ENCODE results near the gene MBLAC1. TPM values are rescaled to one million over a fixed set of nuclear protein-coding genes. Genes with fewer than 3 reads are reported as not detected.

The MBLAC1 gene
- total RNA-seq (2022) (1.2 TPM in 2 replicates), Bru-seq, nascent RNA (percentile 17 among the genes with signal in this experiment), BruChase-seq, experiment 1, labeled RNA remaining after a 6-hour chase (percentile 34 among the genes with signal in this experiment), BruChase-seq, experiment 2, labeled RNA remaining after a 2-hour chase (percentile 43 among the genes with signal in this experiment)
- long read RNA-seq, partial matches to known transcripts: 0 of 1 reads
- long read RNA-seq, other reads (novel, unspliced or antisense): 0 of 1 reads

GRCh38 chr7:100126931-100127865, at the start of gene MBLAC1:
TSS of gene MBLAC1 (plus strand) at chr7:100126967. CDS start at chr7:100127396, 429 bp downstream.
- CTCF ChIA-PET: no interaction called here
- Mint-ChIP-seq H3K27ac (ENCODE audit: unreplicated experiment) (peak within 1 kb of the TSS; percentile 93), H3K27me3 (ENCODE audit: unreplicated experiment) (no peaks in the 10 kb centered on the region), H3K4me3 (ENCODE audit: low read depth, unreplicated experiment) (peak within 1 kb of the TSS; percentile 88), H3K9me3 (ENCODE audit: low read depth, unreplicated experiment) (no peaks in the 10 kb centered on the region), H3K36me3 (ENCODE audit: insufficient read depth, unreplicated experiment) (peaks cover 31% of the 10 kb centered on the region), H3K4me1 (ENCODE audit: low read depth, unreplicated experiment) (peaks cover 13% of the 10 kb centered on the region)
- BruUV-seq (replicated peaks): no TSS peak
- intact Hi-C loops (cut with micrococcal nuclease; ENCODE audit: unreplicated experiment): no loop called here
- no peak for TF ChIP-seq CTCF (IDR thresholded peaks at IDR 0.05; ENCODE audit: unreplicated experiment)
- peak; percentile 83 for DNase-seq

- H3K4me1 Mint-ChIP-seq (ENCODE audit: low read depth, unreplicated experiment): no peaks in the 10 kb centered on the region
- CTCF ChIA-PET: no interaction called here
- peaks cover 88% of the 10 kb centered on the region for H3K36me3 Mint-ChIP-seq (ENCODE audit: insufficient read depth, unreplicated experiment)
- peaks cover 6% of the 10 kb centered on the region for H3K9me3 Mint-ChIP-seq (ENCODE audit: low read depth, unreplicated experiment)
- DNase-seq: no peak
- TF ChIP-seq CTCF (IDR thresholded peaks at IDR 0.05; ENCODE audit: unreplicated experiment): no peak
- no peak overlapping the region for H3K27ac Mint-ChIP-seq (ENCODE audit: unreplicated experiment)
- H3K4me3 Mint-ChIP-seq (ENCODE audit: low read depth, unreplicated experiment): no peak overlapping the region
- BruUV-seq (replicated peaks): no TSS peak
- H3K27me3 Mint-ChIP-seq (ENCODE audit: unreplicated experiment): no peaks in the 10 kb centered on the region
- intact Hi-C loops (cut with micrococcal nuclease; ENCODE audit: unreplicated experiment): no loop called here
Observed at GRCh38 chr7:100077205-100077604, 49.6 kb upstream of the MBLAC1 start.

- CTCF ChIA-PET: interaction anchor here (0.7 kb wide), 1 partner anchor 9 kb away, joined by 3 read pairs; no protein-coding TSS in a partner anchor
- Mint-ChIP-seq H3K27ac (ENCODE audit: unreplicated experiment) (no peak overlapping the region), H3K36me3 (ENCODE audit: insufficient read depth, unreplicated experiment) (peaks cover 75% of the 10 kb centered on the region), H3K4me1 (ENCODE audit: low read depth, unreplicated experiment) (peaks cover 11% of the 10 kb centered on the region), H3K4me3 (ENCODE audit: low read depth, unreplicated experiment) (peak overlapping the region; percentile 20), H3K9me3 (ENCODE audit: low read depth, unreplicated experiment) (peaks cover 3% of the 10 kb centered on the region), H3K27me3 (ENCODE audit: unreplicated experiment) (no peaks in the 10 kb centered on the region)
- no peak for DNase-seq
- no peak for TF ChIP-seq CTCF (IDR thresholded peaks at IDR 0.05; ENCODE audit: unreplicated experiment)
- no TSS peak for BruUV-seq (replicated peaks)
- intact Hi-C loops (cut with micrococcal nuclease; ENCODE audit: unreplicated experiment): no loop called here
Observed at GRCh38 chr7:100079024-100079560, 47.7 kb upstream of the MBLAC1 start.

- H3K36me3 Mint-ChIP-seq (ENCODE audit: insufficient read depth, unreplicated experiment): peaks cover 56% of the 10 kb centered on the region
- TSS peak; percentile 59 for BruUV-seq (replicated peaks)
- no peak for DNase-seq
- H3K4me1 Mint-ChIP-seq (ENCODE audit: low read depth, unreplicated experiment): peaks cover 11% of the 10 kb centered on the region
- intact Hi-C loops (cut with micrococcal nuclease; ENCODE audit: unreplicated experiment): no loop called here
- CTCF ChIA-PET: no interaction called here
- no peaks in the 10 kb centered on the region for H3K27me3 Mint-ChIP-seq (ENCODE audit: unreplicated experiment)
- H3K9me3 Mint-ChIP-seq (ENCODE audit: low read depth, unreplicated experiment): no peaks in the 10 kb centered on the region
- H3K4me3 Mint-ChIP-seq (ENCODE audit: low read depth, unreplicated experiment): peak overlapping the region; percentile 80
- TF ChIP-seq CTCF (IDR thresholded peaks at IDR 0.05; ENCODE audit: unreplicated experiment): no peak
- H3K27ac Mint-ChIP-seq (ENCODE audit: unreplicated experiment): peak overlapping the region; percentile 85
Observed at GRCh38 chr7:100080907-100081534, 45.7 kb upstream of the MBLAC1 start.
